Prostate gland (tissue), 2 donors: ENCODE results near the gene KRT71. TPM values are rescaled to one million over a fixed set of nuclear protein-coding genes. Genes with fewer than 3 reads are reported as not detected.

Experiments
- DNase-seq: peaks from one replicate; pipeline ENCODE4 v3.0.0-alpha.2; 2019; ENCODE audit warnings: low spot score
- H3K27ac ChIP-seq, 2 donors: fragments of 200-600 bp; sonication (generic); 2 replicates each; pipeline ENCODE4 v1.5.1; 2017 to 2019
- H3K27me3 ChIP-seq: fragments of 200-600 bp; sonication (generic); replicated peaks from 2 replicates; pipeline ENCODE4 v1.5.1; 2019; ENCODE audit not compliant: insufficient read depth
- H3K36me3 ChIP-seq, 2 donors: fragments of 200-600 bp; sonication (generic); 1 replicate in 1 of 2; 2 replicates in 1 of 2; pipeline versions ENCODE4 v1.5.1 to v1.8.1; 2017 to 2019
- H3K4me1 ChIP-seq: fragments of 200-600 bp; sonication (generic); replicated peaks from 2 replicates; pipeline ENCODE4 v1.5.1; 2019
- H3K4me3 ChIP-seq, 2 donors: fragments of 200-600 bp; sonication (generic); 2 replicates each; pipeline ENCODE4 v1.5.1; 2017 to 2019
- H3K9me3 ChIP-seq: fragments of 200-600 bp; sonication (generic); 2 replicates; pipeline ENCODE4 v1.5.1; 2017
- POLR2A ChIP-seq: fragments of 450-650 bp; IDR thresholded peaks from one replicate; pipeline ENCODE4 v1.6.1; 2016; ENCODE audit warnings: antibody characterized with exemption, mild to moderate bottlenecking
- POLR2AphosphoS5 ChIP-seq: sonication (generic); formaldehyde crosslinking; IDR thresholded peaks from one replicate; pipeline ENCODE4 v1.6.1; 2017; ENCODE audit warnings: antibody characterized with exemption
- WGBS: methylation state at CpG from one replicate; pipeline ENCODE4 v1.1.5; 2018; 5-methylcytosine and 5-hydroxymethylcytosine counted together
- intact Hi-C: fragments of 100-400 bp; cut with DNase I; formaldehyde crosslinking; loops from one replicate; pipeline ENCODE4 v1.14.2; 2022
- total RNA-seq, 2 donors: library from RNA; depleted of rRNA; stranded (reverse); fragments of >200 nt; gene quantifications; one replicate each; pipeline ENCODE4 v1.1.0, GENCODE V29; 2016
- TF ChIP-seq, protein P1 (sequence below), 4 experiments: fragments of 200-600 bp in 2 of 4; fragments of 450-650 bp in 2 of 4; sonication (generic) in 2 of 4; IDR thresholded peaks; 1 replicate in 3 of 4; 2 replicates in 1 of 4; pipeline ENCODE4 v1.5.1; 2016 to 2019; ENCODE audit warnings: antibody characterized with exemption in 4 of 4, mild to moderate bottlenecking in 2 of 4, moderate library complexity in 2 of 4

KRT71 gene
- total RNA-seq, 2 donors from 2014 or later = not detected

DNA sequence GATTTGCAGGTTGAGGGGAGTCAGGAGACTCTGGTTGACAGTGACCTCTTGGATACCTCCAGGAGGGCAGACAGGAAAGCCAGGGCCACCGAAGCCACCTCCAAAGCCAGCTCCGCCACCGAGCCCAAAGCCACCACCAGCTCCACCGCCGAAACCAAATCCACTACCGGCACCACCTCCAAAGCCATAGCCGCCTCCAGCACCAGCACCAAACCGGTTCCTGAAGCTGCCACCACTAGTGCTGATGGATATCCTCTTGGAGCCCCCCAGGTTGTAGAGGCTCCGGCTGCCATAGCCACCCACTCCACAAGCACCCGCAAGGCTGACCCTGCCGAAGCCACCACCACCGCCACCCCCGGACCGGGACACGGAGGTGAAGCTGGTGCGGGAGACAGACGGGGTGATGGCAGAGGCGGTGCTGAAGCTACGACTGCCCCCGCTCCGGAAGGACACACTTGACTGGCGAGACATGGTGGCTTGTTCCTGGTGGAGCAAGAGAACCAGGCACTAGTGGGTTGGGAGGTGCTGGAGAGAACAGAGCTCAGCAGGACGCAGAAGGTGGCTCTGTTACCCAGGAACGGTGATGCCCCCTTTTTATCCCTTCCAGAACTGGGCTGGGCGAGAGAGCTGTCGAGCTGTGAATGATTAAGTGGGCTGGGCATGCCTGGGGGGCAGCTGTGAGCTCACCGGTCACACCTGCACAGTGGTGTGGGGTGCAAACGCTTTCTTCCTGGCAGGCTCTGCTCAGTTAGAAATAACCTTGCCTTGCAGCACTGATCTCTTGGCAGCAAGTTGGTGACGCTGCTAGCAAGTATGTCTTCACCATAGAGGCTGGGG lies 32.9 kb downstream of the KRT71 start, which contains the start of gene KRT5:
KRT5 (minus strand) TSS at position 569 of the 837 bp plus-strand sequence; CDS start at position 471, 98 bp downstream.
- peak; percentile 84 for DNase-seq
- H3K27ac ChIP-seq = peak within 1 kb of the TSS; percentile 61 to 73

GRCh38 chr12:52519387-52519703 lies 33.6 kb downstream of the KRT71 start:
- H3K36me3 ChIP-seq = no peaks in the 10 kb centered on the region
- WGBS = 33% methylated on average over 3 of the region's 3 CpGs
- TF ChIP-seq POLR2AphosphoS5 (no peak), POLR2A (no peak)
- TF ChIP-seq, protein P1, sequence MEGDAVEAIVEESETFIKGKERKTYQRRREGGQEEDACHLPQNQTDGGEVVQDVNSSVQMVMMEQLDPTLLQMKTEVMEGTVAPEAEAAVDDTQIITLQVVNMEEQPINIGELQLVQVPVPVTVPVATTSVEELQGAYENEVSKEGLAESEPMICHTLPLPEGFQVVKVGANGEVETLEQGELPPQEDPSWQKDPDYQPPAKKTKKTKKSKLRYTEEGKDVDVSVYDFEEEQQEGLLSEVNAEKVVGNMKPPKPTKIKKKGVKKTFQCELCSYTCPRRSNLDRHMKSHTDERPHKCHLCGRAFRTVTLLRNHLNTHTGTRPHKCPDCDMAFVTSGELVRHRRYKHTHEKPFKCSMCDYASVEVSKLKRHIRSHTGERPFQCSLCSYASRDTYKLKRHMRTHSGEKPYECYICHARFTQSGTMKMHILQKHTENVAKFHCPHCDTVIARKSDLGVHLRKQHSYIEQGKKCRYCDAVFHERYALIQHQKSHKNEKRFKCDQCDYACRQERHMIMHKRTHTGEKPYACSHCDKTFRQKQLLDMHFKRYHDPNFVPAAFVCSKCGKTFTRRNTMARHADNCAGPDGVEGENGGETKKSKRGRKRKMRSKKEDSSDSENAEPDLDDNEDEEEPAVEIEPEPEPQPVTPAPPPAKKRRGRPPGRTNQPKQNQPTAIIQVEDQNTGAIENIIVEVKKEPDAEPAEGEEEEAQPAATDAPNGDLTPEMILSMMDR (IDR thresholded peaks at IDR 0.05) = no peak
- H3K27me3 ChIP-seq = no peaks in the 10 kb centered on the region
- H3K27ac ChIP-seq = peak overlapping the region; percentile 60 to 73
- H3K4me3 ChIP-seq = peak overlapping the region; percentile 25 to 39
- no peaks in the 10 kb centered on the region for H3K9me3 ChIP-seq
- no peak for DNase-seq
- intact Hi-C loops = no loop called here
- H3K4me1 ChIP-seq = no peaks in the 10 kb centered on the region

More for the DNA sequence above, 32.9 kb downstream of the KRT71 start, which contains the start of gene KRT5:
- peak within 1 kb of the TSS; percentile 25 to 39 for H3K4me3 ChIP-seq
- H3K9me3 ChIP-seq = no peaks in the 10 kb centered on the region
- H3K4me1 ChIP-seq = no peaks in the 10 kb centered on the region
- no peaks in the 10 kb centered on the region for H3K27me3 ChIP-seq
- 41% methylated on average over 24 of the region's 29 CpGs for WGBS
- TF ChIP-seq POLR2AphosphoS5 (peak; percentile 82), POLR2A (peak; percentile 86)
- TF ChIP-seq, protein P1 (IDR thresholded peaks at IDR 0.05) = no peak
- no peaks in the 10 kb centered on the region for H3K36me3 ChIP-seq
- intact Hi-C loops = no loop called here

- WGBS = 37% methylated on average over 8 of the region's 8 CpGs
These were observed 34.2 kb downstream of the KRT71 start for GRCh38 chr12:52518574-52519386.

DNA sequence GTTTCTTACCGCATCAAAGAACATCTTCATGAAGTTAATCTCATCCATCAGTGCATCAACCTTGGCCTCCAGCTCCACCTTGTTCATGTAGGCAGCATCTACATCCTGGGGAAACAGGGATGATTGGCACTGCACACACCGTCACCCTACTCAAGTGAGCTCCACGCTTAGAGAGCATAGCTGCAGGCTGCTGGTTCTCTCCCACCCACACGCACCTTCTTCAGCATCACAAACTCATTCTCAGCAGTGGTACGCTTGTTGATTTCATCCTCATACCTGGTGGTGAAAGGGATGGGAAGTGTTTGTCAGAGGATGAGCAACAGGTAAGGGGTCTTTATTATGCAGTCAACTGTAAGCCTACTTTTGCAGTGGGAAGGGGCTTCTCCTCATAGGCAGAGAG lies 35.1 kb downstream of the KRT71 start:
- peak overlapping the region; percentile 10 to 73 for H3K27ac ChIP-seq

More at GRCh38 chr12:52518574-52519386, 34.2 kb downstream of the KRT71 start:
- H3K9me3 ChIP-seq = no peaks in the 10 kb centered on the region
- no peaks in the 10 kb centered on the region for H3K36me3 ChIP-seq
- H3K4me3 ChIP-seq = peak overlapping the region; percentile 25 to 39
- no peak for DNase-seq
- intact Hi-C loops = no loop called here
- H3K4me1 ChIP-seq = no peaks in the 10 kb centered on the region
- TF ChIP-seq POLR2AphosphoS5 (no peak), POLR2A (no peak)
- TF ChIP-seq, protein P1 (IDR thresholded peaks at IDR 0.05) = no peak
- no peaks in the 10 kb centered on the region for H3K27me3 ChIP-seq
- H3K27ac ChIP-seq = peak overlapping the region; percentile 60 to 73

More for the DNA sequence above, 35.1 kb downstream of the KRT71 start:
- peak overlapping the region; percentile 25 to 39 for H3K4me3 ChIP-seq
- TF ChIP-seq POLR2AphosphoS5 (no peak), POLR2A (no peak)
- TF ChIP-seq, protein P1 (IDR thresholded peaks at IDR 0.05) = no peak
- no peaks in the 10 kb centered on the region for H3K4me1 ChIP-seq
- no peak for DNase-seq
- intact Hi-C loops = no loop called here
- no peaks in the 10 kb centered on the region for H3K27me3 ChIP-seq
- H3K9me3 ChIP-seq = no peaks in the 10 kb centered on the region
- no peaks in the 10 kb centered on the region for H3K36me3 ChIP-seq
- WGBS = 61% methylated on average over 5 of the region's 5 CpGs
